Activated naive CD8-positive, alpha-beta T cell treated with anti-CD3 and anti-CD28 coated beads, Interleukin-2, amount 10 ng/mL, durations not matched to agents 7 days and 5 days (primary cell): Measurements from ENCODE around the gene TMEM87B. TPM values are rescaled to one million over a fixed set of nuclear protein-coding genes. Genes with fewer than 3 reads are reported as not detected.
"Not testable (repeated sequence)": the region's sequence is repeated elsewhere in the genome, so short reads cannot be mapped to it uniquely, and the experiment has no call there.

Experiments
- ATAC-seq: fragments of 150-1000 bp; cut with Tn5 transposase; one replicate; pipeline ENCODE4 v1.10.0; 2021; ENCODE audit warnings: low read depth, moderate library complexity
- POLR2A ChIA-PET: fragments of 350-600 bp; sonication (Branson Sonifier 250); formaldehyde crosslinking; loops from one replicate; lab custom pipeline; 2021; ENCODE audit warnings: antibody characterized with exemption; lab: Charles Lee
- DNase-seq: peaks from one replicate; pipeline ENCODE4 v3.0.0; 2021
- H3K27ac Mint-ChIP-seq: one replicate; pipeline ENCODE4 v1.8.0; 2022; ENCODE audit warnings: mild to moderate bottlenecking, mixed read lengths
- H3K27me3 Mint-ChIP-seq: one replicate; pipeline ENCODE4 v1.8.0; 2022; ENCODE audit warnings: mild to moderate bottlenecking, moderate library complexity, mixed read lengths
- H3K36me3 Mint-ChIP-seq: one replicate; pipeline ENCODE4 v1.8.0; 2021; ENCODE audit warnings: mild to moderate bottlenecking, mixed read lengths
- H3K4me1 Mint-ChIP-seq: one replicate; pipeline ENCODE4 v1.8.0; 2021; ENCODE audit warnings: mixed read lengths
- H3K4me3 Mint-ChIP-seq: one replicate; pipeline ENCODE4 v1.8.0; 2022; ENCODE audit warnings: mild to moderate bottlenecking, moderate library complexity, mixed read lengths
- H3K9me3 Mint-ChIP-seq: one replicate; pipeline ENCODE4 v1.8.0; 2021; ENCODE audit warnings: mixed read lengths
- total RNA-seq, 2 experiments: library from RNA; stranded (reverse); gene quantifications; one replicate each; pipeline ENCODE4 v1.2.3, GENCODE V29; 2021

TMEM87B gene
- total RNA-seq, 2 experiments from 2014 or later: 20.1 to 24.2 TPM

GRCh38 chr2:112024231-112024630, 30.8 kb upstream of the TMEM87B start:
- Mint-ChIP-seq H3K27me3 (peaks cover 5% of the 10 kb centered on the region), H3K4me1 (no peaks in the 10 kb centered on the region), H3K4me3 (no peak overlapping the region), H3K9me3 (no peaks in the 10 kb centered on the region), H3K27ac (no peak overlapping the region), H3K36me3 (no peaks in the 10 kb centered on the region)
- POLR2A ChIA-PET: no interaction called here
- no peak for ATAC-seq
- DNase-seq: no peak

GRCh38 chr2:112024896-112025491, 30.1 kb upstream of the TMEM87B start:
- POLR2A ChIA-PET: no interaction called here
- no peaks in the 10 kb centered on the region for H3K36me3 Mint-ChIP-seq
- no peak for ATAC-seq
- no peak overlapping the region for H3K27ac Mint-ChIP-seq
- H3K9me3 Mint-ChIP-seq: no peaks in the 10 kb centered on the region
- no peaks in the 10 kb centered on the region for H3K4me1 Mint-ChIP-seq
- peaks cover 6% of the 10 kb centered on the region for H3K27me3 Mint-ChIP-seq
- DNase-seq: no peak
- H3K4me3 Mint-ChIP-seq: no peak overlapping the region

DNA sequence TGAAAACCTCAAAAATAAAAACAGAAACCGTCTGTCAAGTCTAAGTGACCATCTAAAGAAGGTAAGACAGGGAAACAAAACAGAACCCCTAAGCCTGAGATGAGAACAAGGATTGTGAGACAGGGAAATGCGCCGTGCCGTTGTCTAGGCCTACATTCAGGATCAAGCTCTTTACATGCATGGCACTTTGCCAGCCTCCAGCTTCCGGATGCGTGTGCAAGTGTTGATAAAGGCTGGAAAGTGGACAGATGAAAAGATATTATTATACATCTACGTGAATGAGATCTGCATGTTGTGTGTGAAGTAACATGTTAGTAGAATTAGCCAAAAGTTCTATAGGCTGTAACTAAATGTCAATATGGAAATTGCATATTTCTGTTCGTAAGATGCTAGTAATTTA, 28.6 kb upstream of the TMEM87B start:
- Mint-ChIP-seq H3K36me3 (no peaks in the 10 kb centered on the region), H3K27ac (no peak overlapping the region), H3K27me3 (peaks cover 8% of the 10 kb centered on the region), H3K9me3 (no peaks in the 10 kb centered on the region), H3K4me3 (no peak overlapping the region), H3K4me1 (peaks cover under 1% of the 10 kb centered on the region)
- ATAC-seq: no peak
- POLR2A ChIA-PET: no interaction called here
- no peak for DNase-seq

DNA sequence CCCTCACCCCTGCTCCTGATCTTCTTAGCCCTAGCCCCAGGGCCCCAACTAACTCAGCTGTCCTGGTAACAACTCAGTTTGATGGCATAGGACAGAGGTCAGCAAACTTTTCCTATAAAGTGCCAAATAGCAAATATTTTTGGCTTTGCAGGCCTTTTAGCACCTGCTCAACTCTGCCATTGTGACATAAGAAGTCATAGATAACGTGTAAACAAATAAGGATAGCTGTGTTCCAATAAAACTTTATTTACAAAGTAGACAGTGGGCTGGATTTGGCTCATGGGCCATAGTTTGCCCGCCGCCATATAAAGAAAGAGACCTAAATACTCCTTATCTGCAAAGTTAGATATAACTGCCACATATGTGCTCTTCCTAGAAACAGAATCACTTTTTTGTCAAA, 27.3 kb upstream of the TMEM87B start:
- Mint-ChIP-seq H3K36me3 (no peaks in the 10 kb centered on the region), H3K27me3 (peaks cover 13% of the 10 kb centered on the region), H3K4me1 (peaks cover 4% of the 10 kb centered on the region), H3K27ac (no peak overlapping the region), H3K9me3 (no peaks in the 10 kb centered on the region), H3K4me3 (no peak overlapping the region)
- POLR2A ChIA-PET: no interaction called here
- no peak for ATAC-seq
- DNase-seq: no peak

GRCh38 chr2:112029164-112029563, 25.9 kb upstream of the TMEM87B start:
- DNase-seq (no peak), ATAC-seq (no peak)
- Mint-ChIP-seq H3K27ac (no peak overlapping the region), H3K4me3 (no peak overlapping the region), H3K4me1 (peaks cover 4% of the 10 kb centered on the region), H3K27me3 (peaks cover 13% of the 10 kb centered on the region), H3K36me3 (no peaks in the 10 kb centered on the region), H3K9me3 (no peaks in the 10 kb centered on the region)
- POLR2A ChIA-PET: no interaction called here

DNA sequence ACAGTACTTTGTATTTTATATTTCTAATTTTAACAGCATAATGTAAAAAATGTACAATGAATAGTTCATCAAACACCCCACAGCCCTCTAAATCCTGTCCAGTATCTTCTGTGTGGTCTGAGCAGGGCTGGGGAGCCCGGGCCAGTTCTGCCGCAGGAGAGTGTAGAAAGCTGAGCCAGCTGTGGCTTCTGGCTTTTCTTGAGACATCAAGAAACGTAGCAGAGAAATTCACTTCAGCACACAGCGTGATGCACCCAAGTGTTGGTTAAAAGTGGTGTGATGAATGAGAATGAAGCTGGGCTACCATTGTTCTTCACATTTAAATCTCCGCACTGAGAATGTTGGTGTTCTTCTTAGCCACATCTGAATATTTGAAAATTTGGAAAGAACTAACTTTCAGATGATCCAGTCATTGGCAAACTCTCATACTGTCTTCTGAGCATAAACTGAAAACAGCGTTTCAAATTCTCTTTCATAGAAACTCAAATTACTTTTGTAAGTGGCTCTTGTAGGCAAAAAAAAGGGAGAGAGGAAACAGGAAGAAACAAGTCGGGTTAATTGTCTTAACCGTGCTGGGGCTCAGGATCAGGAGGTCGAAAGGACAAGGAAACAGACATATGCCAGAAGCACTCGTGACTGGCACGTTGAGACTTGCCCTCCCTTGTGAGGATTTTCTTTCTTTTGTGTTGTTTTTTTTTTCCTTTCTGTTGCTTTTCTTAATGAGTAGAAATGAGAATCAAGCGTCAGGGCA, 23.4 kb upstream of the TMEM87B start:
- ATAC-seq: no peak
- no peak for DNase-seq
- POLR2A ChIA-PET: no interaction called here
- no peak overlapping the region for H3K27ac Mint-ChIP-seq
- H3K4me3 Mint-ChIP-seq: no peak overlapping the region
- no peaks in the 10 kb centered on the region for H3K9me3 Mint-ChIP-seq
- H3K4me1 Mint-ChIP-seq: peaks cover 4% of the 10 kb centered on the region
- peaks cover 13% of the 10 kb centered on the region for H3K27me3 Mint-ChIP-seq
- no peaks in the 10 kb centered on the region for H3K36me3 Mint-ChIP-seq

- DNase-seq (no peak), ATAC-seq (no peak)
- Mint-ChIP-seq H3K4me1 (peaks cover 4% of the 10 kb centered on the region), H3K4me3 (no peak overlapping the region), H3K9me3 (no peaks in the 10 kb centered on the region), H3K27ac (no peak overlapping the region), H3K36me3 (no peaks in the 10 kb centered on the region), H3K27me3 (peaks cover 13% of the 10 kb centered on the region)
- POLR2A ChIA-PET: no interaction called here
Measured at GRCh38 chr2:112032224-112032586, 22.9 kb upstream of the TMEM87B start.

- no peaks in the 10 kb centered on the region for H3K36me3 Mint-ChIP-seq
- H3K27me3 Mint-ChIP-seq: peaks cover 17% of the 10 kb centered on the region
- peaks cover 4% of the 10 kb centered on the region for H3K4me1 Mint-ChIP-seq
- ATAC-seq (no peak), DNase-seq (no peak)
- H3K27ac Mint-ChIP-seq: no peak overlapping the region
- POLR2A ChIA-PET: no interaction called here
- no peak overlapping the region for H3K4me3 Mint-ChIP-seq
- H3K9me3 Mint-ChIP-seq: peaks cover 3% of the 10 kb centered on the region
Measured at GRCh38 chr2:112032689-112033465, 22.2 kb upstream of the TMEM87B start.

GRCh38 chr2:112033600-112033999, 21.5 kb upstream of the TMEM87B start:
- H3K27me3 Mint-ChIP-seq: peaks cover 19% of the 10 kb centered on the region
- peaks cover 4% of the 10 kb centered on the region for H3K4me1 Mint-ChIP-seq
- no peaks in the 10 kb centered on the region for H3K36me3 Mint-ChIP-seq
- H3K27ac Mint-ChIP-seq: no peak overlapping the region
- no peak for ATAC-seq
- H3K4me3 Mint-ChIP-seq: no peak overlapping the region
- POLR2A ChIA-PET: no interaction called here
- peaks cover 7% of the 10 kb centered on the region for H3K9me3 Mint-ChIP-seq
- DNase-seq: no peak

DNA sequence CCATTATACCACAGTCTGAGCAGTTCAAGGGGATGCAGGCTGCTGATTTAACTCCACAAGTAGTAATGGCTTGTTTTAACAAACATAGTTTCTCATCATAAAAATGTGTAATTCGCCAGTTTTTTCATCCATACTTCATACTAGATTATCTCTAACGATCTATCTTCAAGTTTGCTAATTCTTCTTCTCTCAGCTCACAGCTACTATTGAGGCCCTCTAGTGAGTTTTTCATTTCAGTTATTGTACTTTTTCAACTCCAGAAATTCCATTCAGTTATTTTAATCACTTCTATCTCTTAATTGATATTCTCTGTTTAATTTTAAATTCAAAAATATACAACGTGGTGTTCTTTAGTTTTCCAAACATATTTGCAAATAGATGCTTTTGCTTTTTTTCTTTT, 20.1 kb upstream of the TMEM87B start:
- H3K27me3 Mint-ChIP-seq: peaks cover 17% of the 10 kb centered on the region
- no peaks in the 10 kb centered on the region for H3K36me3 Mint-ChIP-seq

DNA sequence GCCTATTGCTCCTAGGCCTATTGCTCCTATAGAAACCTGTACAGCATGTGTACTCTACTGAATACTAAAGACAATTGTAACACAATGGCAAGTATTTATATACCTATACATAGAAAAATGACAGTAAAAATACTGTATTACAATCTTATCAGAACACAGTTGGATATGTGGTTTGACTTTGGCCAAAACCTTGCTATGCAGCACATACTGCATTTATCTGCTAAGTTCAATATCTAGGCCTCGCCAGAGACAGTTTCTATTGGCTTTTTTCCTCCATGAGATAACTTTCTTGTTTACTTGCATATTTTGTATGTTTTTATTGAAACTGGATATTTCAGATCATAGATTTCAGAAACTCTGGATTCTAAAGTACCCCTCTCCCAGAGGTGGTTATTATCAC, 19.3 kb upstream of the TMEM87B start:
- Mint-ChIP-seq H3K36me3 (no peaks in the 10 kb centered on the region), H3K4me3 (no peak overlapping the region), H3K9me3 (peaks cover 7% of the 10 kb centered on the region), H3K27me3 (peaks cover 13% of the 10 kb centered on the region), H3K27ac (no peak overlapping the region), H3K4me1 (peaks cover 4% of the 10 kb centered on the region)
- POLR2A ChIA-PET: no interaction called here
- ATAC-seq (no peak), DNase-seq (no peak)

More for the DNA sequence above, 20.1 kb upstream of the TMEM87B start:
- H3K4me1 Mint-ChIP-seq: peaks cover 4% of the 10 kb centered on the region
- ATAC-seq: no peak
- POLR2A ChIA-PET: no interaction called here
- H3K27ac Mint-ChIP-seq: no peak overlapping the region
- no peak for DNase-seq
- H3K4me3 Mint-ChIP-seq: no peak overlapping the region
- H3K9me3 Mint-ChIP-seq: peaks cover 7% of the 10 kb centered on the region

- ATAC-seq, H3K36me3 Mint-ChIP-seq, H3K9me3 Mint-ChIP-seq, DNase-seq, H3K27me3 Mint-ChIP-seq, H3K4me1 Mint-ChIP-seq, H3K4me3 Mint-ChIP-seq, H3K27ac Mint-ChIP-seq, POLR2A ChIA-PET: not testable (repeated sequence)
Measured at GRCh38 chr2:112039556-112039955, 15.5 kb upstream of the TMEM87B start.

DNA sequence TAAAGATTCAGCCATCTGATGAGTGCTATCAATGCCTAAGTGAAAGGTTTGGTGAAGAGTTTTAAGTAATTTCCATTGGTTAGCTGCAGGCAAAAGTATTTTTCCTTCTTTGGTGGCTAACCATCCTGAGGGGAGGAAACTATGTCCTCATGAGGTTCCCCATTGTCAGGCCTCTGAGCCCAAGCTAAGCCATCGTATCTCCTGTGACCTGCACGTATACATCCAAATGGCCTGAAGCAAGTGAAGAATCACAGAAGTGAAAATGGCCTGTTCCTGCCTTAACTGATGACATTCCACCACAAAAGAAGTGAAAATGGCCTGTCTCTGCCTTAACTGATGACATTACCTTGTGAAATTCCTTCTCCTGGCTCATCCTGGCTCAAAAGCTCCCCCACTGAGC, 15.0 kb upstream of the TMEM87B start:
- H3K27me3 Mint-ChIP-seq, H3K4me1 Mint-ChIP-seq, POLR2A ChIA-PET, H3K36me3 Mint-ChIP-seq, H3K4me3 Mint-ChIP-seq, H3K9me3 Mint-ChIP-seq, H3K27ac Mint-ChIP-seq, ATAC-seq, DNase-seq: not testable (repeated sequence)

DNA sequence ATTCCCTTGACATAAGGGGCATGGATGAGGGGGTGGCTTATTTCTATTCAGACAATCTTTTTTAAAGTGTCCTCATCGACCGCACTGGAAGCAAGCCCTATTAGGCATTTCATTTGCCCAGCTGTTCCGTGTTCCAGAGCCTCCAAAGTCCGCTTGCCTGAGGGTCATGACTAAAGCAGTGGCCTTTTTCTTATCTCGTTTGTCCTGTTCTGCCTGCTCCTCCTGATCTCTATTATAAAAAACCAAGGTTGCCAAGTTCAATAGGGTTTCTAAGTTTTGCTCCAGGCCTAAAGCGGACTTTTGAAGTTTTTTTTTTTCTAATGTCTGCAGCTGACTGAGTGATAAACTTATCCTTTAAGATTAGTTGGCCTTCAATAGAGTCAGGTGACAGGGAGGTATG, 13.6 kb upstream of the TMEM87B start:
- not testable (repeated sequence) for ATAC-seq, H3K9me3 Mint-ChIP-seq, DNase-seq

More for the DNA sequence above, 13.6 kb upstream of the TMEM87B start:
- H3K4me1 Mint-ChIP-seq, H3K27ac Mint-ChIP-seq, POLR2A ChIA-PET, H3K36me3 Mint-ChIP-seq, H3K4me3 Mint-ChIP-seq: not testable (repeated sequence)
- H3K27me3 Mint-ChIP-seq: peaks cover 14% of the 10 kb centered on the region
